IPS-18c (cell line): ENCODE data around the gene ATF3.

ENCODE experiments used
- H3K4me3 ChIP-seq: 2 replicates; pipeline ENCODE4 v1.7.0; 2013; ENCODE audit warnings: low read depth, mild to moderate bottlenecking, low read length, moderate library complexity; ENCODE audit not compliant: insufficient read depth
- H3K9me3 ChIP-seq: one replicate; pipeline ENCODE4 v1.6.1; 2013; ENCODE audit warnings: mild to moderate bottlenecking, low read length, moderate library complexity; ENCODE audit not compliant: control insufficient read depth, insufficient read depth

Gene ATF3

DNA sequence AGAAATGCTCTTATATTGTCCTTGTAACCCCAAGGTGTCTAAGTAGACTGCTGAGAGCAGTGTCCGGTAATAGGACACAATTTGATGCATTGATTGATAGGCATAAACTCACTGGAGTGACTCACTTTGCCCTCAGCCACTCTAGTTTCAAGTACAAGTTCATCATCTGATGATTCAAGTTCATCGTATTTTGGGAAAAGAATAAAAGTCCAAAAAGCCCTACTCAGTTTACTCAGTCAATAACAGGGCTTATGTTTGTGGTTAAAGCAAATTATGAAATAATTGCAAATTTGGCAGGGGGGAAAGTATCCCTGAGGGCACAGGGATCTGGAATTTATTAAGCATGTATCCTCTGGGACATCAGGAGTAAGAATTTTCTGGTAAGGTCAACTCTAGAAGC, 7.6 kb upstream of the ATF3 start:
- no peak overlapping the region for H3K4me3 ChIP-seq
- H3K9me3 ChIP-seq: no peaks in the 10 kb centered on the region

GRCh38 chr1:212601524-212601923, 7.0 kb upstream of the ATF3 start:
- no peaks in the 10 kb centered on the region for H3K9me3 ChIP-seq
- no peak overlapping the region for H3K4me3 ChIP-seq

GRCh38 chr1:212605441-212606394, 2.8 kb upstream of the ATF3 start:
- no peaks in the 10 kb centered on the region for H3K9me3 ChIP-seq
- no peak overlapping the region; the same call in 1 of the 2 replicates for H3K4me3 ChIP-seq

- peak overlapping the region; percentile 85 for H3K4me3 ChIP-seq
- H3K9me3 ChIP-seq: no peaks in the 10 kb centered on the region
Measured at GRCh38 chr1:212606395-212607205, 2.0 kb upstream of the ATF3 start.

DNA sequence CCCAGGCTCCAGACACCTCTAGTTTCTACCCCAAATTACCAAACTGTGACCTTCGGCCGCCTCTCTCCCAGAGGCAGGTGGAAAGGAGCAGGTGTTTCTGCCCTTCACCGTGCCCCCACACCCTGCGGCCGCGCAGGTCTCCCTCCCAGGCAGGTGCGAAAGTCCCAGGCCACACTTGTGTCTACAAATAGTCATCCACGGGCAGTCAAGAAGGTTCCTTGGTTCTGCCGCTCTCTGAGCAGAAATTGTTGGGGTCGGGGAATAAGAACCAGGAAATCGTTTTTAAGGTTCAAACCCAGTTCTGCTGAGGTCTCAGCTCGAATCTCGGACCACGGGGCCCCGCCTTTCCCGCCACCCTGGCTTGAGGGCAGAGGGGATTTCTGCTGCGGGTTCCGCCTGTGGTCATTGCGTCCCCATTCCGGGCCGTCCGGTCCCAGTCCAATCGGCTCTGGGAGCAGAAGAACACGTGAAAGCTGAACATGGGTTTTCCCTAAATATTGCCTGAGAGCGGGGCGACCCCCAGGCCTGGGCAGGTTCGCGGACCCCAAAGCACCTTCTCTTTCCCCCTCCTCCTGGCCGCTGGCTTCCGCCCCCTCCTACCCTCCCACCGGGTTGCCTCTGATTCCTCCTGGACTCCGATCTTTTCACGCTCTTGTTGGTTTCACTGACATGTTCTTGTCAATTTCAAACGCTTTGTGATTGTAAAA, 1.2 kb upstream of the ATF3 start:
- peak overlapping the region; percentile 85 for H3K4me3 ChIP-seq
- no peaks in the 10 kb centered on the region for H3K9me3 ChIP-seq

DNA sequence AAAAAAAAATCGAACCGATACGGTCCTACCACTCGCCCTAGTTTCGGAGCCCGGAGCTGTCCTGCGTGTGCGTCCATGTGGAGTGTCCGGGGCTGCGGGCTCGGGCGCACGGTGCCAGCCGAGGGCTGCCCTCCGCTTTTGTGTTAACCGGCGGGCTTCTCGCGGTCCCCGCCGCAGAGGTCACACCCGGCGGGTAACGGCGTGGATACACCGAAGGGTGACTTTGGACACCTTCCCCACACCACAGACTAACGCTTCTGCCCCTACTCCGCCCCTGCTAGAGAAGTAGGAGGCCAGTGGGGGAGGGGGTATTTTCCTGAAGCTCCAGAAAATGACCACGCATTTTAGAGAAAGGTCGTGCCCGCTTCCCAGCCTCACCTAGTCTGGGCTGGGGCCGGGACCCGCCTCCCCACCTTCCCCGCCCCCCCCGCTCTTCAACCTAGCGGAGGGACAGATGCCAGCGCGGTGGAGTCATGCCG, 609 bp upstream of the ATF3 start:
- H3K4me3 ChIP-seq: peak overlapping the region; percentile 85
- no peaks in the 10 kb centered on the region for H3K9me3 ChIP-seq

DNA sequence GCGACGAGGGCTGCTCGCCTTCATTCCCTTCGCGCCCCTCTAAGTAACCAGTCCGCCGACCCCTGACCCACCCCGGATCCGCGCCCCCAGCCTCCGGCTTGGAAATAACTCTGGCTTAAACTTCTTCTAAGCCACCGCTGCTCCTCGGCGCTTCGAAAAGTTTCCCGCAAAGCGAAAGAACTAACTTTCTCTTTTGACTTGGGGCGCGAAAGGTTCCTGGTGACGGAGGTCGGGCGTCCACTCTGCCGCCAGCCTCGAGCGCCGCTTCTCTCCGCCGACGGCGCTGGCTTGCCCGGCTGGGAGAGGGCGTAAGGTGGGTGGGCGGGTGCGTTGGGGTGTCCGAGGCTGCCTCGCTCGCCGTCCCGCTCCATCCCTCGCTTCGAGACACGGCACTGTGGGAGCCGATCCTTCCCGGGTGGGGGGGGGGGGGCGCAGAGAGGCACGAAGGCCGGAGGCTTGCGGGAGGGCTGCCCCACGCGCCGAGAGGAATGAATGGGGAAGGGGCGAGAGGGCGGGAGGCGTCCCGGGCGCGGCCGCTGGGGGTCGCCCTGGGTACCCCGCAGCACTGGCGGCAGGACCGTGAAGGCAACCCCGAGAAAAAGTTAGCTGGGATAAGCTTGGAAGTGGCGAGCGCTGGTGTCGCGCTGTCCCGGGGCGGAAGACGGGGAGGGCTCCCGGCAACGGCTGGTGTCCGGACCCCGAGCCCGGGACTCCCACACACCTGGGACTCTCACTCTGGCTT, 569 bp downstream of the ATF3 start:
- peak overlapping the region; percentile 85 for H3K4me3 ChIP-seq
- H3K9me3 ChIP-seq: no peaks in the 10 kb centered on the region

DNA sequence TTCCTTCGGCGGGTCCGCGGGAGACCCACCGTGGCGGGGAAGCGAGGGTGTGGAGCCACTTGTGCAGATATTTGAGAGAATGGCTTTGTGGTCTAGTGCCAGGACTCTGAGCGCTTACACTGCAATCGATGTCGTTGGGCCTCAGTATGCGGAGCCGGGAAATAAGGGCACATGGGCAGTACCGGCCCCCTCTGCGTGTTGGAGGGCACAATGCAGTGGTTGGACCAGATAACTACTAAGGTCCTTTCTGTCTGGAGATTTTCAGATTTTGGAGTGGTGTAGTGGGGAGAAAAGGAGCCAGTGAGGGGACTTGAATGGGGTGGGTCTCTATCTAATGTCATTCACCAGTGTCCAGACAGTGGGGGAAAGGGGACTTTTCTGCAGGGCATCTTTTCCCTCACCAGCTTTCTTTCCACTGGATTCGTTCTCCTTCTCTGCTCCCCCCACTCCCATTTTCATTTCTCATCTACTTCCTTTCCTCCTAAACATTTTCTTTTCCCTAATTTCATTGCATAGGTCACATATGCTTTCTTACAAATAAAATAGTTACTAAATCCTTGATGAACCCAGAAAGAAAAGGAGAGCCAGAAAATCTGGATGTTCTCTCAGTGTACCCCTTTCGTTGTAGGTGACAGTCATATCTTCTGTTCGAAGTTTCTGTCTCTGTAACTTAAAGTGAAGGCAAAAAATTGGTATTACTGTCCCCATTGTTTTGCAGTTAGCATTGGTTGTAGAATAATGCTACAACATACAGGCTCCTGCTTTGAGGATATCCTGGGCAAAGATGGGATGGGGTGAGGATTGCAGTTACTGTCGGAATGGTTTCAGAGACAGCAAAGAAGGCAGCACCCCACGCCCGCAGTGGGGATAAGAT, 1.4 kb downstream of the ATF3 start:
- Histone ChIP-seq H3K9me3 (no peaks in the 10 kb centered on the region), H3K4me3 (peak overlapping the region; percentile 85)

- peak overlapping the region; percentile 85 for H3K4me3 ChIP-seq
- peaks cover 2% of the 10 kb centered on the region for H3K9me3 ChIP-seq
Measured at GRCh38 chr1:212610575-212610967, 2.0 kb downstream of the ATF3 start.

- Histone ChIP-seq H3K4me3 (0 out of 2 replicates have a peak overlapping the region, but pooled peaks have one; percentile 31), H3K9me3 (peaks cover 2% of the 10 kb centered on the region)
Measured at GRCh38 chr1:212611000-212611948, 2.7 kb downstream of the ATF3 start.

GRCh38 chr1:212612041-212612961, 3.7 kb downstream of the ATF3 start:
- peaks cover 2% of the 10 kb centered on the region for H3K9me3 ChIP-seq
- no peak overlapping the region for H3K4me3 ChIP-seq

DNA sequence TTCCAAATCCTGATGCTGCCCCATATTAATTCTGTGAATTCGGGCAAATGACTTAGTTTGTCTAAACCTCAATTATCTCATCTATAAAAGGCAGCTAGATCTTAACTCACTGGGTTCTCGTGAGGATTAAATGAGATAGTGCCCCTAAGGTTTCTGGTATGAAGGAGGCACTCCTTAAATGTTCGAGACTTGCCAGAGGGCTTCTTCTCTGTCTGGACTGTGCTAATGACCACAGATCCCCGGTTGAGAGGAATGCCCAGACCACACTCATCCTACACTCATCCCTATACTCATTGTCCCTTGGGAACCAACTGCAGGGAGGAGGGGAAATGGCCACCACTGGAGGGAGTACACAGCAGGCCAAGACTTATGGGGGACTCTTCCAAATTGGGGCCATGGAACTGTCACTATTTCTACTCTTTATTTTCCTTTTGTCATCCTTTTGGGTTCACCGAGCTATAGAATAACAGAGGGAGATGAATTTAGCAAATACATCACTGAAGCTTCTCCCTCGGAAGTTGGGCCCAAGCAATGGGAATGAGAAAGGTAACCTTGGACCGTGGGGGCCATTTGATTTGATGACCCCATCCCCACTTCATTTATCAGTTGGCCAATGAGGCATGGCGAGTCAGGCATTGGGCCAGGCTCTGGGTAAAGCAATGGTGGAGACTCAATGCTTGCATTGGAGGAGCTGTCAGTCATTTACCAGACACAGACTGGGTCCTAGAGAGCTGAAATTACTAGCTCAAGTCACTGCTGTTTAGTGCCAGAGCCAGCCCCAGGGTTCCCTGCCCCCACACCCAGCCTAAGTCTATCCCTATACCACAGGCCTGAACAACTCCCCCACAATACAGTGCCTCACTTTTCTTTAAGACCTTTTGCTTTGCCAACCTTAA, 5.1 kb downstream of the ATF3 start:
- H3K4me3 ChIP-seq: no peak overlapping the region
- H3K9me3 ChIP-seq: peaks cover 2% of the 10 kb centered on the region

- no peak overlapping the region for H3K4me3 ChIP-seq
- H3K9me3 ChIP-seq: peaks cover 2% of the 10 kb centered on the region
Measured at GRCh38 chr1:212614453-212615200, 6.1 kb downstream of the ATF3 start.
